CD4-positive, alpha-beta T cell treated with Interleukin-15 for 1 hour (primary cell): Measurements from ENCODE around the gene GLT8D2.
"Not testable (repeated sequence)": the region's sequence is repeated elsewhere in the genome, so short reads cannot be mapped to it uniquely, and the experiment has no call there.

Experiments
- DNase-seq: peaks from one replicate; pipeline ENCODE4 v3.0.0-alpha.2; 2020

Gene GLT8D2

DNA sequence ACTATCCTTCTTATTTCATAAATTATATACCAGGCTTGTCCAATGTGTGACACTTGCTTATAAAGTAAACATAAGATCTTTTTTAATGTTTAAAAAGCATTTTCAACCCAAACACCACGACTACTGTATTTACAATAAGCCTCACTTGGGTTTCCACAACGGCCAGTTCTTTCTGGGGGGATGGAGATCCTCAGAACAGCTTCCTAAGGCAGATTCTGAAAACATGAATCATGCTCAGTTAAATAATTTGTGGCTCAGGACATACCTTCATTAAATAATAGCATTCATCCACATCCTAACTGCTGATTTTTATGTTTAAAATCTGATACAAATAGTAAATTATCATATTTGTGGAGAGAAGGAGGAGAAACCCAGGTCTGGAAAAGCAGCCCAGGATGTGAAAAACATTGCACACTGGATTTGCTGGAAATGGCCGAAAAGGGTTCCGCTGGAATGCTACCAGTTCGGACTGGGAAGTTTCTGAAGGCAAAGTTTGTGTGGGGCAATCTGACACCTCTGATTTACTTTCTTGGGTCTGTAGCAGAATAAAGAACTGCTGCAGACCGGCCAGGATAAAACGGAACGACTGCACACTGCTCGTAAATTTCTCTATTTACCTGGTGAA is 597 bp downstream of the GLT8D2 start:
- no peak for DNase-seq

DNA sequence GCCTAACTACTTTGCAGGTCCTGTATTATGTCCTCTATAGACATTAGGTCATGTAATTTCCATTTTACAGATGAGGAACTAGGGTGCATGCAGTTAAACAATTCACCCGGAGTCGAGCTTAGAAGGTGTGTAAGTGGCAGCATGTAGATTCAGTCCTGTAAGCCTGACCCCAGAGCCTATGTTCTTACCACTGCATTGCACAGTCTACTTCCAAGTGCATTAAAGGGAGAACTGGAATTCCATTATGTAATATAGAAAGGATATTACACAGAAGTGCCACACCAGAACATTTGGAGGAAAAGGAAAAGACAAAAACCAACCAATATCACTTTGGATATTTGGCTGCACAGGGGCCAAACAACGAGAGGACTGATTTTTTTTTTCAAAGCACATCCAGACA is 1.2 kb downstream of the GLT8D2 start:
- no peak for DNase-seq

DNA sequence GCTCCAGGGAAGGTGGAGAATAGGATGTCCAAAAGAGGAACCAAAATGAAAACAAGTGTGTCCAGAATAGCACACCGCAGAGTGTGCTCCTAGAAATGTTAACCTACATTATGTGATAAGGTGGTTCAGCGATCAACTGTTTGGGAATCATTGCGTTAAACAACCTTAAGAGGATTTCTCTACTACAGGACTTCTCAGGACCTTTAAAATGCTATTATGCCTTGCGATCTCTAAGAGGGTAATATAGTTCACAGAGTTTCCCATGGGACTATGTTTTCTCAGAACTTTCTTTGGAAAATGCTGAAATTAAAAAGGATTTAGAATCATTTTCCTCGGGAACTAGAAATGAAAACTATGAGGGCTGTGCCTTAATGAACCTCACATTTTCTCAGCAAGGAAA is 1.8 kb downstream of the GLT8D2 start:
- no peak for DNase-seq

DNA sequence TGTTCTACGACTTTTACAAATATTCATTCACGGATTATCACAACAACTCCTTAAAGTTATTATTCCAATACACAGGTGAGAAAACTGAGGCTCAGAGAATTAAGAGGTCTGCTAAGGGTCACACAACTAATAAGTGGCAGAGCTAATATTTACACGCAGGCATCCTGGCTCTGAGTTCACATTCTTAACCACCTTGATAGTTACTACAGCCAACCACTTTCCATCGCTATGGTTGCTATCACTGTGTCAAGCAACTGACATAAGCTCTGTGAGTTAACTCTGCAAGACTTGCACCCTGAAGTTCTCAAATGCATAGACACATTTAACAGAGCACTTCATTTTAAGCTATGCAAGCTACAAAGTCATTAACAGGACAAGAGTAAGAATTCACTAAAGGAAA is 3.7 kb downstream of the GLT8D2 start:
- no peak for DNase-seq

DNA sequence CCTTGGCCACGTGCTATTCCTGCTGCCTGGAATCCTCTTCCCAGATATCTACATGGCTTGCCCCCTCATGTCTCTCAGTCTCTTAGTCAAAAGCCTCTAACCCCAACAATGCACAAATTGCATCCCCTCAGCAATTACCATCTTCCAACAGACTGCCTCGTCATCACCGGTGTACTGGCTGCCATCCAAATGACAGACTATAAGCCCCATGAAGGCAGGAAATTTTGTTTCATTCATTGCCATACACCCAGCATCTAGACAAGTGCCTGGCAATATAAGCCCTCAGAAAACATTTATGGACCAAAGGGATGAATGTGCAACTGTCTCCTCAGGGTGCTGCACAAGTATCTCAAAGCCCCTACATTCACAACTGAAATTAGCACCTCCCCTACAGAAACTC is 5.8 kb downstream of the GLT8D2 start:
- DNase-seq = no peak

DNA sequence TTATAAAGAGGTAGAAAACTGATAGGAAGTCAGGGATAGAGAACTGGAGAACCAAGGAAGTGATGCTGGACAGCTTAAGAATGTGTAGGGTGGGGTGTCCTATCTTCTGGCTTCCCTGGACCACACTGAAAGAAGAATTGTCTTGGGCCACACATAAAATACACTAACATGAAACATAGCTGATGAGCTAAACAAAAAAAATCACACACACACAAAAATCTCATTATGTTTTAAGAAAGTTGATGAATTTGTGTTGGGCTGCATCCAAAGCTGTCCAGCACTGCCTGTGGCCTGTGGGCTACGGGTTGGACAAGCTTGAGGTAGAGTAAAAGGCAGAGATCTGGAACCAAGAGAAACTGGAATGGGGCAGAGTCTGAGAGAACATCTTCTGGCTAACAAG is 7.4 kb downstream of the GLT8D2 start:
- DNase-seq = no peak

DNA sequence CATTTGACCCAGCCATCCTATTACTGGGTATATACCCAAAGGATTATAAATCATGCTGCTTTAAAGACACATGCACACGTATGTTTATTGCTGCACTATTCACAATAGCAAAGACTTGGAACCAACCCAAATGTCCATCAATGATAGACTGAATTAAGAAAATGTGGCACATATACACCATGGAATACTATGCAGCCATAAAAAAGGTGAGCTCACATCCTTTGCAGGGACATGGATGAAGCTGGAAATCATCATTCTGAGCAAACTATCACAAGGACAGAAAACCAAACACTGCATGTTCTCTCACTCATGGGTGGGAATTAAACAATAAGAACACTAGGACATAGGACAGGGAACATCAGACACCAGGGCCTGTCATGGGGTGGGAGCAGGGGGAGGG is 10.2 kb downstream of the GLT8D2 start:
- DNase-seq = not testable (repeated sequence)

DNA sequence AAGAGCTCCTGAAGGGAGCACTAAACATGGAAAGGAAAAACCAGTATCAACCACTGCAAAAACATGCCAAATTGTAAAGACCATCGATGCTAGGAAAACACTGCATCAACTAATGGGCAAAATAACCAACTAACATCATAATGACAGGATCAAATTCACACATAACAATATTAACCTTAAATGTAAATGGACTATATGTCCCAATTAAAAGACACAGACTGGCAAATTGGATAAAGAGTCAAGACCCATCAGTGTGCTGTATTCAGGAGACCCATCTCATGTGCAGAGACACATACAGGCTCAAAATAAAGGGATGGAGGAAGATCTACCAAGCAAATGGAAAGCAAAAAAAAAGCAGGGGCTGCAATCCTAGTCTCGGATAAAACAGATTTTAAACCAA is 13.8 kb downstream of the GLT8D2 start:
- not testable (repeated sequence) for DNase-seq

DNA sequence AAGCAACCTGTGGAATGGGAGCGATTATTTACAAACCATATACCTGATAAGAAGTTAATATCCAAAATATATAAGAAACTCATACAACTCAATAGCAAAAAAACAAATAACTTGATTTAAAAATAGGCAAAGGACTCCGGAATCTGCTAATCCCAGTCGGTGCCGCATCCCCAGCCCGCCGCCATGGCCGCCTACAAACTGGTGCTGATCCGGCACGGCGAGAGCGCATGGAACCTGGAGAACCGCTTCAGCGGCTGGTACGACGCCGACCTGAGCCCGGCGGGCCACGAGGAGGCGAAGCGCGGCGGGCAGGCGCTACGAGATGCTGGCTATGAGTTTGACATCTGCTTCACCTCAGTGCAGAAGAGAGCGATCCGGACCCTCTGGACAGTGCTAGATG is 19.4 kb downstream of the GLT8D2 start:
- not testable (repeated sequence) for DNase-seq

DNA sequence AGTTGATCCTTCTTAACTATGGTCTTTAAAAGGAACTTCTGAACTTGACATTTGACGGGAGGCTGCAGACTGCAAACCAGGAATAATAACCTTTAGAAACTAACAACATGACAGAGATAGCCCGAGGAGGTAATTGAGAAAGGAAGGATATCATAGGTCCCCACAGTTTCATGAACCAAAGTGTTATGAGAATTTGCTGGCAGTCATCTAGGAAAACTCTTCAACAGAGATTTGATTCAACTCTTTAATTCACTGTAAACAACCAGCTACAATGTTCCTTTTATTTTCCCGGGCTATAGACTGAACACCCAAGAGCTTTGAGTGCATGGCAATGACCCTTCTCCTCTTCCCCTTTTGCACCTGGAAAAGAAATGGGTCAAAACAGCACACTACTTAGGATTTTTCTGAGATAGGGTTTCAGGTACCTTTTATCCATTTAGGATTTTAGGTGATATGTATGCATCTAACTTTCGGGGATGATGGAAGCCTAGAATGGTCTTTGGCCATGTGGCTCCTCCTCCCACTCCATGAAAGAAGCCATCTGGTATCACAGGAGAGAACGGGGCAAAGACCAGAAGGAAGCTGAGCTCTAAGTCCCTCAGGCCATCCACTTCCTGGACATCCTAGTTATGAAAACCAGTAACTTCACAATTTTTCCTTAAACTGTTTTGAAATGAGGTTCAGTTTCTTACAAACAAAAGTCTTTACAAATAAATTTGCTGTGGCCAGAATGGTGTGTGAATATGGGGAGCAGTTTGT is 23.0 kb downstream of the GLT8D2 start:
- no peak for DNase-seq

DNA sequence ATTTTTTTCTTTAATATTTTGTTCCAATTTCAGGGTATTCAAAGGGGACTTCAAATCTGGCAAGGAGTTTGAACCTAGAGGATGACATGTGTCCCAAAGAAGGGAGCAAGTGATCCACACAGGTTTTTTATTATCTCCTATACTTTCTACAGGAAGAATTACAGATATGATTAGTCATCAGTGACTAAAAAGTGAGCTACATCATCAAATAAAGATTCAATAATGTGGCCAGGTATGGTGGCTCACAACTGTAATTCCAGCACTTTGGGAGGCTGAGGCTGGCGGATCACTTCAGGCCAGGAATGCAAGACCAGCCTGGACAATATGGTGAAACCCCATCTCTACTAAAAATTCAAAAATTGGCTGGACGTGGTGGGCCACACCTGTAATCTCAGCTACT is 24.2 kb downstream of the GLT8D2 start:
- no peak for DNase-seq

DNA sequence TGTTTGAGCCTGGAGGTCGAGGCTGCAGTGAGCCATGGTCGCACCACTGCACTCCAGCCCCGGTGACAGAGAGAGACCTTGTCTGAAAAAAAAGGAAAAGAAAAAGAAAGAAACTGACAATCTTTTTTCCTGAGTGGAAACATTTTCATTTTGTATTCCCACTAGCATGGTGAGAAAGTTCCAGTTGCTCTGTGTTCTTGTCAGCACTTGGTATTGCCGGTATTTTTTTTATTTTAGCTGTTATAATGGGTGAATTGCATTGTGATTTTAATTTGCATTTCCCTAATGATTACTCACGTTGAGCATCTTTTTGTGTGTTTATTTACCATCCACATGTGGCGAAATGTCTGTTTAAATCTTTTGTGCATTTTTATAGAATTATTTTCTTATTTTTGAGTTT is 25.6 kb downstream of the GLT8D2 start:
- DNase-seq = no peak

DNA sequence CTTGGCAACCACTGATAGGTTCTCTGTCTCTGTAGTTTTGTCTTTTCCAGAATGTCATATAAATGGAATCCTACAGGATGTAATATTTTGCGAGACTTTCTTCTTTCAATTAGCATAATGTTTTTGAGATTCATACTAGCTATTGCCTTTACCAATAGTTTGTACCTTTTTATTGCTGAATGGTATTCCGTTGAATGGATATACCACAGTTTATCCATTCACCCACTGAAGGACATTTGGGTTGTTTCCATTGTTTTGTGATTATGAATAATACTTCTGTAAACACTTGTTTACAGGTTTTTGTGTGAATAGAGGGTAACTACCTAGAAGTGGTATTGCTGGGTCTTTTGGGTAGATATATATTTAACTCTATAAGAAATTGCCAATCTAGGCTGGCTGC is 26.3 kb downstream of the GLT8D2 start:
- DNase-seq = no peak

DNA sequence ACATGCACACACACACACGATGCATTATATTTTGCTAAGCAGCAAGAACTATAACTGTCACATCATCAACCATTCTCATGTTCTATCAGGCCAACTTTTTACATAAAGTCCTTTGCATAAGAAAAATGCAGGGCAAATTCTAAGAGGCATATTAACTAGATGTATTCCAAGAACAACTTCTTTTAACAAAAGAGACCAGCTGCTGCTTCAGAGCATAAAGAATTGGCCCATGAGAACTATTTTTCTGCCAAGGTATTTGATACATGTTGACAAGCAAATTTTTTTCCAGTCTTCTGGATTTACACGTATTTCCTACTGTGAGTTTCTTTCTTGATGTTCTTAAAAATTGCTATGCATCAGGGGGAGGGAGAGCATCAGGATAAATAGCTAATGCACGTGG is 27.2 kb downstream of the GLT8D2 start:
- no peak for DNase-seq

DNA sequence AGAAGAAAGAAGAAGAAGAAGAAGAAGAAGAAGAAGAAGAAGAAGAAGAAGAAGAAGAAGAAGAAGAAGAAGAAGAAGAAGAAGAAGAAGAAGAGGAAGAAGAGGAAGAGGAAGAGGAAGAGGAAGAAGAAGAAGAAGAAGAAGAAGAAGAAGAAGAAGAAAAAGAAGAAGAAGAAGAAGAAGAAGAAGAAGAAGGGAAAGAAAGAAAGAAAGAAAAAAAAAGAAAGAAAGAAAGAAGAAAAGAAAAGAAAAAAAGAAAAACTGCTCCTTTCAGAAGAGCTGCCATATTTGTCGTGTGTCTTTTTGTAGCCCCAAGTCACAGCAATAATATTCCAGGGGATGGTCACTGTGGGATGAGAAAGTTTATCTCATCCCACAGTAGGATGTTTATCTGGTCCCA is 28.1 kb downstream of the GLT8D2 start:
- DNase-seq = not testable (repeated sequence)

DNA sequence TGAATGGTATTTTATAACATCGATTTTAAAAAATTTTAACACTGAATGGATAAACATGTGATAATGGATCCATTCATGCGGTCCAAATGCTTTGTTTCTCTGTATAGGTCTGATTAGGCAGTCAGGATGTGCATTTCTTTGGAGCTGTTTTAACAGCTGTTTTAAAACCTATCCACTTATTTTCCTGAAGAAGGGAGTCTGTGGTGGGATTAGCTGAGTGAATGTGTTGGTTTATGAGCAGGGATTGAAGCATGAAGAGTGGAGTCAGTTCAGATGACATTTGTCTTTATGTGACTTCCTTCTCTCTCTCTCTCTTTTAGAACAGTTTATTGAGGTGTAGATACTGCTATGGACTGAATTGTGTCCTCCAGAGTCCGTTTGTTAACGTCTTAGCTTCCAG is 37.7 kb downstream of the GLT8D2 start:
- no peak for DNase-seq

DNA sequence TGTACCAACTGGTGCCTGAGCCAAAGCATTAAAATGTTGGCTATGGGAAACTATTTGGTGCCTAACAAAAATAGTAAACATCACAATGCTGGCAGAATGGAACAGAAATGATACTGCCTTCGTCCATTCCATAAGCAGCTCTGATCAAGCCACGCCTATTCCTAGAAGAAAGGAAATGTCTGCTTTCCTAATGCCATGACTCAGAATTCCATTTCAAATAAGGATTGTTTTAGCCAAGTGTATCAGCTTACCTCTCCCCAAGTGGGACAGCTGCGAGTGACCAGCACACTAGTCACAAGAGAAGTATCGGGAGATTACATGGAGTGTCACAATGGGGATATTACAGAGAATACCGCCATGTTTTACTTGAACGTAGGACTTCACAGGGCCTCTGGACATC is 38.7 kb downstream of the GLT8D2 start:
- no peak for DNase-seq

DNA sequence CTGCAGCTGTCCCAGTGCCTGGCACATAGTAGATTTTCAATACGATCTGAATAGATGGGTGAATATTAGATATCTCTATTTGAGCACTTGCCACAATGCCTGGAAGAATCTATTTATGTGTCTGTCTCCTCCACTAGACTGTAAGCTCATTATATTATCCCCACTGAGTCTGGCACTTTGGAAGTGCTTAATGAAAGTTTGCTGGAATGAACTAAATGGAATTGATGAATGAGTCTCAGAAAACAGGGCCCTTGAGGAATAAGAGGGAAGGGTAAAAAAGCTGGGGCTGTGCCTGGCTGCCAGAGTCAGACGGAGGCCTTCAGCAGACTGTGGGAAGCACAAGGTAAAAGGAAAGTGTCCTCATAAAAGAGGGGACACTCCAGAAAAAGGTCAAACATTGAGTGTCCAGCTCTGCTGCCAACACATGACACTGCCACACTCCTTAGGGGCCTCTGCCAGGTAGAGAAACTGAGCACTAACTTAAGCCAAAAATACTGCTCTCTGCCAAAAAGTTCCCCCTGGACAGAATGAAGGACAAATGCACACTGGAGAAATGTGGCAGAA is 39.3 kb downstream of the GLT8D2 start:
- DNase-seq = no peak

DNA sequence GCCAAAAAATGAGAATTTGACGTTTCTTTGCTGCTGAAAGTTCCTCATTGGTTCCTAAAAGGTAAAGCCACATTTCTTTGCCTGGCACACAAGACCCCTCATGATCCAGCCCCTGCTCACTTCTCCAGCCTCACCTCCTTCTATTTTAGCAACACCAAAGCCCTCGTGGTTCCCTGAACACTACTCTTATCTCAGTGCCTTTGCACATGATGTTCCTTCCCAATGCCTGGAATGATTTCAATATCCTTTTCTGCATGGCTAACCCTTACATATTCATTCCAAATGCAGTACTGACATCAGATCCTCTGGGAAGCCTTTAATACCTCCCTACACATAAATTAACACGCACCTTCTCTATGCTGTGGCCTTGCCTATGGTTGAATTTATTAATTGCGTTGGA is 39.9 kb downstream of the GLT8D2 start:
- no peak for DNase-seq

DNA sequence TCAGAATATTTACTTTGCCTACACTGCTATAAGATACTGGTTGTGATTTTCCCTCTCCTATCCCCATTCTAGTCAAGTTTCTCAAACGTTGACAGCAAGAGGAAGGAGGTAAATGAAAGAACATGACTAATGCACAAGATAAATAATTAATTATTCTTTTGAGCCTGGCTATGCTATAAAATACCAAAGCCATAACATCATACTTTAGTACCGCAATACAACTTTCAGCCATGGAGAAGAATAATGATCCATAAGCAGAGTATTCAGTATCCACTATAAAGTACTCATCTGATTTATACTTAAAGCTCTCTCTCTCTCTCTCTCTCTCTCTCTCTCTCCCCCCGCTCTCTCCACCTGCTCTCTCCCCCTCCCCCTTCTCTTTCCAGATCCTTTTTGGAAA is 43.1 kb downstream of the GLT8D2 start:
- DNase-seq = no peak

DNA sequence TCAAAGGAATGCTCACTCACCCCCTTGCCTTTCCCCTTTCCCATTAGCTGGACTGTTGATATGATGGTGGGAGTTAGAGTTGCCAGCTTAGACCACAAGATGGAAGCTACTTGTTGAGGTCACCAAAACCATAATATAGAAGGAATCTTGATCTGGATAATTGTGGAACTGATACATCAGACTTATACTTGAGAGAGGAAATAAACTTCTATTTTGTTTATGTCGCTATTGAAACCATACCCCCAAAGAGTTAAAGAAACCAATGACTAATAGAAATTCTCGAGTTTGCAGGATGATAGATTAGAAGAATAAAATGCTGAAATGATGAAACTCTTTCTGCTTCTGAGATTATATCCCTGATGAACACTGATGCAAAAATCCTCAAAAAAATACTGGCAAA is 46.4 kb downstream of the GLT8D2 start:
- no peak for DNase-seq

DNA sequence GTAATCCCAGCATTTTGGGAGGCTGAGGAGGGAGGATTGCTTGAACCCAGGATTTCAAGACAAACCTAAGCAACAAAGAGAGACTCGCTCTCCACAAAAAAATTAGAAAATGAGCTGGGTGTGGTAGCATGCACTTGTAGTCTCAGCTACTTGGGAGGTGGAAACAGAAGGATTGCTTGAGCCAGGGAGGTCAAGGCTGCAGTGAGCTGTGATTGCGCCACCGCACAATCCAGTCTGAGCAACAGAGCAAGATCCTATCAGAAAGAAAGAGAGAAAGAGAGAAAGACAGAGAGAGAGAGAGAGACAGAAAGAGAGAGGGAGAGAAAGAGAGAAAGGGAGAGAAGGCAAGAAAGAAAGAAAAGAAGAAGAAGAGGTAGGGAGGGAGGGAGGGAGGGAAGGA is 47.3 kb downstream of the GLT8D2 start:
- no peak for DNase-seq

DNA sequence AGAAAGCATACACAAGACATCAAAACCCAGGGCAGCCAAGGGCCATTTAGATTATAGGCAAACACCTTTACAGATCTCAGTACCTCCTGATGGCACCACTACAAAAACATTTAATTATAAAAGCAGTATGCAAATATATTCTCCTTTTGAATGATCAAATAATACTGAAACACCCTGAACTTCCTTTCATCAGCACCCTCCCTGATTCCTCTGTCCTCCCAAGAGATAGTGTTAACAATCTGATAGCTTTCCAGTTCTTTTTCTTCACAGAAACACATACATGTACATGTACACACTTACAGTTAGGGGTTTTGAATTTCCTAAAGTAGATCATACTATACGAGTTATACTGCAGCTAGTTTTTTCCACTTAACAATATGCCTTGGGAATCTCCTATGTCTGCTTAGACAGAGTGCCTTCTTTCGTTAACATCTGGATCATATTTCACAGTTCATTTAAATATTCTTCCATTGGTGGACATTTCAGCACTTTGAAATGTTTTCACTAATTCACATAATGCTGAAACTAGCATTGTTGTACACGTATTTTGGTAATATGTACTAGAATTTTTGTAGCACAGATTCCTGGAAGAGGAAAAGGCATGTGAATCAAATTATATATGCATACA is 49.1 kb downstream of the GLT8D2 start:
- DNase-seq = no peak

DNA sequence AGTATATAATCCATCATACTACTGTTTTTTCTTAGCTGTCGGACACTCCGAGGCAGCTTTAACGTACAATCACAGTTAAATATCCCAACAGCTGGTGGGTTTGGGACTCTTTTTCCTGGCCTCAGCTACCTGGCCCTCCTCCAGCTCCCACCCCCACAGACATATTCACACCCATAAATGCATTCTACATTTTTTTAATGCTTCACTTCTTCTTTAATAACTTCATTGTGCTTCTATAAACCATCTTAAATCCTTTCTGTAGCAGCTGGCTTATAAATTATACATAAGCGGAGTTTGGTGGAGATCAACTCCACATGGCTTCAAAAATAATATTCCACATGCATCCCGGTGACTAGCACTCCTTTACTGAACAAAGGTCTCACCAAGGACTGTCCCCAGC is 51.0 kb downstream of the GLT8D2 start:
- no peak for DNase-seq
